GM12891 (cell line): ENCODE results near the gene LACTBL1.

ENCODE experiments used
- DNase-seq: peaks from one replicate; pipeline ENCODE4 v3.0.0; 2011; ENCODE audit warnings: low spot score; ENCODE audit not compliant: insufficient read length
- FAIRE-seq: peaks from 2 replicates; lab custom pipeline; 2011; peaks lifted over from hg19 to GRCh38; lab: Jason Lieb, UNC
- PAX5 ChIP-seq: IDR thresholded peaks from 2 replicates; pipeline ENCODE4 v1.6.1; 2011; ENCODE audit warnings: low read length, moderate library complexity, mild to moderate bottlenecking; ENCODE audit not compliant: insufficient read depth, severe bottlenecking
- POLR2A ChIP-seq: IDR thresholded peaks from 2 replicates; pipeline ENCODE4 v1.6.1; 2011; ENCODE audit warnings: low read depth, low read length, control low read depth
- POLR2AphosphoS5 ChIP-seq: IDR thresholded peaks from 2 replicates; pipeline ENCODE4 v1.6.1; 2011; ENCODE audit warnings: low read depth, low read length, control low read depth
- POU2F2 ChIP-seq: IDR thresholded peaks from 2 replicates; pipeline ENCODE4 v1.6.1; 2011; ENCODE audit warnings: low read depth, mild to moderate bottlenecking, control low read depth, low read length, moderate library complexity
- SPI1 ChIP-seq: IDR thresholded peaks from 2 replicates; pipeline ENCODE4 v1.6.1; 2011; ENCODE audit warnings: low read depth, low read length, control low read depth
- TAF1 ChIP-seq: IDR thresholded peaks from 2 replicates; pipeline ENCODE4 v1.6.1; 2011; ENCODE audit warnings: low read depth, low read length, control low read depth

LACTBL1 gene

GRCh38 chr1:22921452-22922126 lies 51.1 kb downstream of the LACTBL1 start:
- TF ChIP-seq POLR2A (no peak), POU2F2 (no peak), SPI1 (no peak), TAF1 (no peak), POLR2AphosphoS5 (no peak), PAX5 (no peak)
- no peak for FAIRE-seq
- DNase-seq: no peak

- no peak for FAIRE-seq
- TF ChIP-seq TAF1 (no peak), POLR2A (no peak), SPI1 (no peak), POLR2AphosphoS5 (no peak), PAX5 (no peak), POU2F2 (no peak)
- DNase-seq: no peak
These were observed 51.8 kb downstream of the LACTBL1 start for GRCh38 chr1:22920734-22921451.

- DNase-seq: no peak
- TF ChIP-seq TAF1: no peak
- no peak for TF ChIP-seq PAX5
- TF ChIP-seq POLR2A: no peak
- TF ChIP-seq SPI1: no peak
- no peak for TF ChIP-seq POLR2AphosphoS5
- TF ChIP-seq POU2F2: no peak
These were observed 52.5 kb downstream of the LACTBL1 start for GRCh38 chr1:22920026-22920733.

GRCh38 chr1:22919341-22920025 lies 53.2 kb downstream of the LACTBL1 start:
- FAIRE-seq (no peak), DNase-seq (no peak)
- TF ChIP-seq POU2F2 (no peak), POLR2A (no peak)

More at GRCh38 chr1:22920026-22920733, 52.5 kb downstream of the LACTBL1 start:
- FAIRE-seq: no peak

- FAIRE-seq (no peak), DNase-seq (no peak)
- TF ChIP-seq PAX5 (no peak), POLR2A (no peak), POU2F2 (no peak), POLR2AphosphoS5 (no peak), SPI1 (no peak), TAF1 (no peak)
These were observed 54.0 kb downstream of the LACTBL1 start for GRCh38 chr1:22918644-22919043.

- FAIRE-seq (no peak), DNase-seq (no peak)
- TF ChIP-seq PAX5: no peak
- no peak for TF ChIP-seq POLR2A
- TF ChIP-seq POU2F2: no peak
- no peak for TF ChIP-seq POLR2AphosphoS5
- no peak for TF ChIP-seq TAF1
- TF ChIP-seq SPI1: no peak
These were observed 54.7 kb downstream of the LACTBL1 start for GRCh38 chr1:22917989-22918388.

GRCh38 chr1:22916471-22916820 lies 56.2 kb downstream of the LACTBL1 start:
- DNase-seq (no peak), FAIRE-seq (no peak)
- TF ChIP-seq TAF1 (no peak), SPI1 (no peak), POLR2A (no peak), POLR2AphosphoS5 (no peak), POU2F2 (no peak), PAX5 (no peak)

GRCh38 chr1:22915816-22916470 lies 56.7 kb downstream of the LACTBL1 start:
- no peak for DNase-seq
- TF ChIP-seq POLR2AphosphoS5: no peak
- no peak for TF ChIP-seq POLR2A
- TF ChIP-seq POU2F2: no peak
- no peak for TF ChIP-seq PAX5
- TF ChIP-seq TAF1: no peak
- TF ChIP-seq SPI1: no peak
- FAIRE-seq: no peak

GRCh38 chr1:22915231-22915630 lies 57.4 kb downstream of the LACTBL1 start:
- TF ChIP-seq TAF1: no peak
- TF ChIP-seq POU2F2: no peak
- no peak for TF ChIP-seq POLR2AphosphoS5
- no peak for TF ChIP-seq PAX5
- no peak for TF ChIP-seq POLR2A
- no peak for TF ChIP-seq SPI1
- DNase-seq (no peak), FAIRE-seq (no peak)
